EH (cell line): ENCODE measurements around the gene AHR.

Source experiments
- DNase-seq: peaks from one replicate; pipeline ENCODE4 v3.0.0-alpha.2; 2015; ENCODE audit warnings: low read depth

Gene AHR

GRCh38 chr7:17304926-17305325, 6.5 kb downstream of the AHR start:
- peak; percentile 89 for DNase-seq

GRCh38 chr7:17305387-17306171, 7.1 kb downstream of the AHR start:
- DNase-seq, result no peak

GRCh38 chr7:17307000-17307399, 8.5 kb downstream of the AHR start:
- DNase-seq, result peak; percentile 40

DNA sequence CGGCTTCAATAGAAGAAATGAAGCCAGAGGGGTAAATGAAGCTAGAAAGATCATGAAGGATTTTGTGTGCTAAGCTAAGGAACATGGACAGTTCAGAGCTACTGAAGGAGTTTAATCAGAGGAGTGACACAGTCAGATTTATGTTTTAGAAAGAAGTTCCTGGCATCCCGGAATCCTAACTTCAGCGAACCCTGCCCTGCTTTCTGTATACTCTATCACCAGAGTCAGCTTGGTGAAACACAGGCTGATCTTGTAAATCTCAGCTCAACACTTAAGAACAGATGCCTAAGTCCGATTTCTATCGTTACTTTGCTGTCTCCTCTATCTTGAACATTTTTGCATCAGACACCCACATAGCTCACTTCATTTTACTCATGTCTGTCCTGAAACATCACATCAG, 9.1 kb downstream of the AHR start:
- peak; percentile 43 for DNase-seq

- DNase-seq, result no peak
Observed at GRCh38 chr7:17307969-17308648, 9.7 kb downstream of the AHR start.

DNA sequence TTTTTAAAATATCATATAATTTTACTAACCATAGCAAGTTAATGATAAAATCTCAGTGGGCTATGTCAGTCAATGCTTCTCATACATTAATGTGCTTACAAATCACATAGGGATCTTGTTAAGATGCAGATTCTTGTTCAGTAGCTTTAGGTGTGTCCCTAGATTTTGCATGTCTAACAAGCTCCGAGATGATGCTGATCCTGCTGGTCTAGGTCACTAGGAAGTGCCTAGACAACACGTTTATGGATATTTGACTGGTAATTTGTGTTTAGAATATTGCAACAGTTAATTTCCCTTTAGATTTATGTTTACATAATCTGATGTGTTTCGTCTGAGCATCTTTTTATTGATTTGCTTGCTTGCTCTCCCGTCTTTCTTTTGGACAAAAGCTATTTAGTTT, 12.7 kb downstream of the AHR start:
- DNase-seq, result no peak

DNA sequence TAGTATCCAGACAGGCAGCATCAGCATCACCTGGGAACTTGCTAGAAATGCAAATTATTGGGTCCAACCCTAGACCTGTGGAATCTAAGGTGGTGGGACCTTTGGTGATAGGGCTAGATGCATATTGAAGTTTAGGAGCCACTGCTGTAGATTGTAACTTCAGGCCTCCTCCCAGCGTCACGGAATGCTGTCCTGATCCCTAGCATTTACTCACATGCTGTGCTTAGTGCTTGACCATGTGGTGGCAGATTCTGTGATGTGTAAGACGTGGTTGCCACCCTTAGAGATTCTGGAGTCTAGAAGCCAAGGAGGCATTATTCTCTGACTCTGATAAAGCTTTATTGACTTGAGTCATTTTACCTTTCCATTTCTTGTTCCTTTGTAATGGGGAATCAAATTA, 13.5 kb downstream of the AHR start:
- DNase-seq, result no peak

DNA sequence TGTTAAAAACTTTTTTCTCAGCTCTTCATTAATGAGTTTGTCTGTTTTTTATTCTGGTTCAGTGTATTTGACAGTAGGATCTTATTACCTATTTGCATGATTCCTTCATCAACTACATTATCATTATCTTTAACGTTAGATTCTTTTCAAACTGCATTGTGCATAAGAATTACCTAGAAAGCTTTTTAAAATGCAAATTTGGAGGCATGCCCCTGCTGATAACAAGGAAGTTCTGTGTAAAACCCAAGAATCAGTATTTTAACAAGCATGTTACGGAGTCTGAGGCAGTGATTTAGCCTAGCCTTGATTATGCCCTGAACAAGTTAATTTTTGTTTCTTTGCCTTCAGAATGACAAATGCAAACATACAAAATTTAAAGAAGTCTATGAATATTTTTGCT, 14.2 kb downstream of the AHR start:
- no peak for DNase-seq

DNA sequence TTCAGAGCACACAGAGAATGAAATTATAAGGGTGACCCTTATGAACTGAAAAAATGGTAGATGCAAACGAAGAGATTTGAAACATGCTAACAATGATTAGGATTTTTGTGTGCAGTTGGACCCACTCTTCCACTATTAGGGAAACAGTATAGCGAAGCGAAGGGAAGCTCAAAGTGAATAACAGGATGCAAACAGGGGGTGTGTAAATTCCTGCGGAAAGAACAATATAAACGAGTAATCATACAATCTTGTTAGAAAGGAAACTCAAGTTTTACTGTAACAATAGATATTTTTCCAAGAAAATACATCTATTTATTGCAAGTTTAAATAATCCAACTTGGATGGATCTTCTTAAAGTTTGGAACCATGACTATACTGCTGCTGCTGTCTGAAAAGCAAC, 14.7 kb downstream of the AHR start:
- DNase-seq, result no peak

GRCh38 chr7:17315974-17316373, 17.5 kb downstream of the AHR start:
- no peak for DNase-seq

- peak; percentile 66 for DNase-seq
Observed at GRCh38 chr7:17318146-17318545, 19.7 kb downstream of the AHR start.

DNA sequence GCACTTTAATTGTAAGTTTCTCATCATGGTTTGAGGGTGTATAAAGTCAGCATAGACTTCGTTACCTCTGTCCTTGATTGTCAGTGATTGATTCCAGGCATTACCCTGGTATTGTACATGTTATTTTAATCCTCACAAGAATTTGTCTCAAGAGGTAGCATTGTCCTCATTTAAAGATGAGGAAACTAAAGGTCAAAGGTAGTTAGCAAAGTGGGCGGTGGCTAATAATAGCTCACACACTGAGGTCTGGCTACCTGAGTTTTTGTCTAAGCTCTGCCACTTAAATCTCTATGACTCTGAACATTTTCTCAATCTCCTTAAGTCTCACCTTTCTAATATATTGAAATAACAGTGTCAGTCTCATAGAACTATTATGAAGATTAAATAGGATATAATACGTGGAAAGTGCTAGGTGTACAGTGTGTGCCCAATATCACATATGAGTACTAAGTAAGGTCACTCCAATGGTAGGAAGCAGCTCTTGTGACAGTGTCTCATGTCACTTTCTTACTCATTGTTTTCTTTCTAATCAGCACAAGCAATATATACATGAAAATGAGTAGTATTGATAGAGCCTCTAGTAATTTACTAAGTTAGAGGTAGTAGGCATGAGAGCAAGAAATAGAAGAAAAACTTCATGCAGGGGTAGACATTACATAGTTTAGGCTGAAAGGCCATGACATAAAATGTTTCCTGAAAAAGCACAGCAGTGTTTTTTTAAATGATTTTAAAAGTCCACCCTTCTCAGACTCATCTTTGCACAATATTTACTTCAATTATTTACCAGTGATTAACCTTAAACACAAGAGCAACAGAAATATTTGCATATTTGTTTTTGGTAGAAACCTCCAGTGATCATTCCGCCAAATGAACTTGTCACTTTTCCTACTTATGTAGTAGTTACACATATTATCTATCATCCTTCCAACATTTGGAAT, 21.0 kb downstream of the AHR start:
- no peak for DNase-seq

DNA sequence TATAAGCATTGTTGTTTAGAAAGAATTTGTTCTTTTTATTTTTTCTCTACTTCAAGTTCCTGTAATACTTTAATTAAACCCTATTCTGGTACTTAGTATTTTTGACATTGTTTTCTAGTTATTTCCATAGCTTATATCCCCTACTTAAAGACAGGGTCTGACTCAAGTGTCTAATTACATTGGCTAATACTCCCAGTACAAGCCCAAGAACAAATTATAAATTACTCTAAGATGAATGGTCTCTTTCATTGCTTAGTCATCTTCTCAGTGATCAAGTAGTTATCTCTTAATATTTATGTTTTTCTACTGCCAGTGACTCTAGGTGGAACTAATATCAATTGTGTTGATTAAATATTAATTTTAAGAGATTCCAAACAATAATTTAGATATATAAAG, 21.6 kb downstream of the AHR start:
- peak; percentile 30 for DNase-seq

DNA sequence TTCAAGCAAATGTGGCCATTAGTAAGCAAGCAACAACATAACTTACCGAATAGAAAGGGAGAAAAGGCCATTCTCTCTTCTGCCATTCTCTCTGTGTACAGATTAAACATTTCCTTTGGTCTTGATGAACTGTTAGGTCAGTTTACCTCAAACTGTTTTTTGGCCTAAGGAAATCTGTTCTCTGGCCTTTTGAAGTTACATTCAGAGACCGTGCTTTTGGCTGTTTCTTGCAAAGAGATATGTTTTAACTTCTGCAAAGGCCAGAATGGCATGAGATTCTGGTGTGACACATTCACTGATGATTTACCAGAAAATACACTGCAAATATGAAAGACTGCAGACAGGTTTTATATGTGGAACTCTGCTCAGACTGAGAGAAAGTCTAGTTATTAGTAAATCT, 22.2 kb downstream of the AHR start:
- peak; percentile 18 for DNase-seq

DNA sequence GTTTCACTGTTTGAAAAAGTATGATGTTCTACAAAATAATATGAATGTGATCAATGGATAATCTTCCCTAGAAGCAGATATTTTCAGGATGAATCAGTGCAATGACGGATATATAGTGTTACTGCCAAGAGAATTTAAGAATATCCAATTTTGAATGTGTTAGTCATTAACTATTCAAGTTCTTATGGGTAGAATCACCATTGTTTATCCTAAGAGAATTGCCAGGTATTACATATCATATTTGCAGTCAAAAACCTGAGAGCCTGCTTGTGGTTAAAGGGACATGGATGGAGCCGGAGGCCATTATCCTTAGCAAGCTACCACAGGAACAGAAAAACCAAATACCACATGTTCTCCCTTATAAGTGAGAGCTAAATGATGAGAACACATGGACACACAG, 26.9 kb downstream of the AHR start:
- DNase-seq, result peak; percentile 29

DNA sequence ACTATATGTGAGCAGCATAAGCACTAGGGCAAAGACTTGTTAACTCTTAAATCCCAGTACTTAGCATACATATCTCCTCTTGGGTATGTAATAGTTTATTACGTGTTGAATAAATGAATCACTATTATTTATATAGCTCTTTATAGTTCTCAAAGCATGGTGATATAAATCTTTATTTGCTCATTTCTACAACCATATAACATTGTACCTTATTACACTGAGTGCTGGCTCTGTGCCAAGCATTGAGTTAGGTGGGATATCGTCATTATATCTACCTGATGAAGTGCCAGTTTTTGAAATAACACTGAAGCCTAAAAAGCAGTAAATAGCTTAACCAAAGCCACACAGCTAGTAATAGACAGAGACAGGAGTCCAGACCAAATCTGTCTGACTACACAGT, 27.9 kb downstream of the AHR start:
- DNase-seq, result no peak

GRCh38 chr7:17328641-17329040, 30.2 kb downstream of the AHR start:
- no peak for DNase-seq

GRCh38 chr7:17329440-17329839, 31.0 kb downstream of the AHR start:
- DNase-seq, result peak; percentile 9

DNA sequence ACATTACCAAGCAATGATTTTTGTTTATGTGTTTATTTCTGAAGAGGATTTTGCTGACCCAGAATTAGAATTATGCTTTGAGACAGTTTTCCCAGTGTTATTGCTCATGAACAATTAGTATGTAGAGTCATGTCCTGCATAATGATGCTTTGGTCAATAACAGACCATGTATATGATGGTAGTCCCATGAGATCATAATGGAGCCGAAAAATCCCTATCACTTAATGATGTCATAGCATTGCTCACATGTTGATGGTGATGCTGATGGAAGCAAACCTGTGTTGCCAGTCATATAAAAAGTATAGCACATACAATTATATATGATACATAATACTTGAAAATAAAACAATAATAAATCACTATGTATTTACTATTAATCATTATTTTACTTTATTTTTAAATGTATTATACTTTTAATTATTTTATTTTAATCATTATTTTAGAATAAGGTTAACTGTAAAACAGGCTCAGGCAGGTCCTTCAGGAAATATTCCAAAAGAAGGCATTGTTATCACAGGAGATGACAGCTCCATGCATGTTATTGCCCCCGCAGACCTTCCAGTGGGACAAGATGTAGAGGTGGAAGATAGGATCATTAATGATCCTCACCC, 33.5 kb downstream of the AHR start:
- no peak for DNase-seq

GRCh38 chr7:17333221-17333620, 34.8 kb downstream of the AHR start:
- peak; percentile 40 for DNase-seq

DNA sequence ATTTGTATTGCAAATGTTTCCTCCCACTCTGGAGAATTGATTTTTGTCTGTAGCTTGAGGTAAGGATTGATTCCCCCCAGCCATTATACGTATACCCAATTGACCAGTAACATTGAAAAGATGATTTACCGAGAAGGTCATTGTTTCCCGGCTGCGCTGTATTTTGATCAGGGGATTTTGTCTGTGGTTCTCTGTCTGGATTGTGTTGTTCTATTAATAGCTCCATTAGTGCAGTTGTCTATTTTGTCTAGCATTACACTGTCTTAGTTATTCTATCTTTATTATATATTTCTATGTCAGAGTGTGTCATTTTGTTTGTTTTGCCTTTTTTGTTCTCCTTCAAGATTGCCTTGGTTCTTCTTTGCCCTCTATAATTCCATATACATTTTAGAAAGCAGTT, 37.7 kb downstream of the AHR start:
- DNase-seq, result no peak

DNA sequence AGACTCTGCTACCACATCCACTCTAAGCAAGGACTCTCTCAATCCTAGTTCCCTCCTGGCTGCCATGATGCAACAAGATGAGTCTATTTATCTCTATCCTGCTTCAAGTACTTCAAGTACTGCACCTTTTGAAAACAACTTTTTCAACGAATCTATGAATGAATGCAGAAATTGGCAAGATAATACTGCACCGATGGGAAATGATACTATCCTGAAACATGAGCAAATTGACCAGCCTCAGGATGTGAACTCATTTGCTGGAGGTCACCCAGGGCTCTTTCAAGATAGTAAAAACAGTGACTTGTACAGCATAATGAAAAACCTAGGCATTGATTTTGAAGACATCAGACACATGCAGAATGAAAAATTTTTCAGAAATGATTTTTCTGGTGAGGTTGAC, 40.7 kb downstream of the AHR start:
- no peak for DNase-seq
